T-helper 17 cell (primary cell): Measurements from ENCODE around the gene ZNF555. TPM values are rescaled to one million over a fixed set of nuclear protein-coding genes. Genes with fewer than 3 reads are reported as not detected.

ENCODE experiments used
- total RNA-seq, 4 donors: library from RNA in 2 of 4; stranded (reverse) in 2 of 4; gene quantifications; one replicate each; pipeline ENCODE4 v1.2.3 and lab custom pipeline; 2022 to 2026

Gene ZNF555
- total RNA-seq, 2 donors from 2014 or later, result 3.0 to 3.4 TPM

Other genes with a start within 250 kb of the ZNF555 start
- 1 to 10 TPM; 2.1 to 4.5 TPM for gene GNG7, start 138.8 kb upstream of the ZNF555 start, total RNA-seq
- gene DIRAS1, start 120.1 kb upstream of the ZNF555 start, total RNA-seq, result under 1 TPM; 0.40 to 0.42 TPM
- 10 to 100 TPM; 12.3 to 20.6 TPM for gene SLC39A3, start 101.5 kb upstream of the ZNF555 start, total RNA-seq
- 10 to 100 TPM; 29.2 to 31.9 TPM for gene SGTA, start 58.2 kb upstream of the ZNF555 start, total RNA-seq
- 10 to 100 TPM; 24.2 to 28.1 TPM for gene THOP1, start 56.0 kb upstream of the ZNF555 start, total RNA-seq
- 1 to 10 TPM; 3.0 to 3.2 TPM for gene ZNF554, start 21.6 kb upstream of the ZNF555 start, total RNA-seq
- gene ZNF556, start 25.9 kb downstream of the ZNF555 start, total RNA-seq, result not detected
- 1 to 10 TPM; 2.0 to 2.6 TPM for gene ZNF57, start 59.5 kb downstream of the ZNF555 start, total RNA-seq
- gene ZNF77, start 103.5 kb downstream of the ZNF555 start, total RNA-seq, result 1 to 10 TPM; 2.7 to 3.0 TPM
- under 1 TPM in 1 of 2 donors, not detected in 1; 0.29 TPM for gene TLE6, start 136.1 kb downstream of the ZNF555 start, total RNA-seq
- 10 to 100 TPM in 1 of 2 donors, 1 to 10 TPM in 1; 9.5 to 13.1 TPM for gene TLE2, start 187.8 kb downstream of the ZNF555 start, total RNA-seq
- gene TLE5, start 221.0 kb downstream of the ZNF555 start, total RNA-seq, result 100 to 1,000 TPM; 869 to 906 TPM